GM12878 (cell line): ENCODE results near the gene DGKI. TPM values are rescaled to one million over a fixed set of nuclear protein-coding genes. Genes with fewer than 3 reads are reported as not detected.
A peak's percentile ranks its signal among the peaks of the same experiment; 100 is the strongest.

Experiments used
- ATAC-seq: fragments of 200-7000 bp; cut with Tn5 transposase; 3 replicates; pipeline ENCODE4 v1.9.1; 2020; ENCODE audit warnings: mild to moderate bottlenecking, moderate library complexity
- BruUV-seq: library from RNA; stranded (reverse); fragments of 400-500 nt; replicated peaks from 2 replicates; lab custom pipeline; 2021; lab: Mats Ljungman, UMichigan
- CTCF ChIA-PET: fragments of 300-600 bp; sonication (Branson Sonifier 250); formaldehyde crosslinking; extraction: SDS; loops from one replicate; lab custom pipeline; 2021; ENCODE audit warnings: inconsistent platforms; lab: Yijun Ruan, JAX
- POLR2A ChIA-PET: fragments of 350-600 bp; formaldehyde crosslinking; extraction: SDS; loops from one replicate; lab custom pipeline; 2021; ENCODE audit warnings: inconsistent platforms; lab: Charles Lee
- RAD21 ChIA-PET: fragments of 300-600 bp; sonication (Branson Sonifier 250); formaldehyde crosslinking; loops from one replicate; lab custom pipeline; 2023; ENCODE audit warnings: antibody characterized with exemption; ENCODE audit not compliant: unreplicated experiment; lab: Charles Lee
- SMC1A ChIA-PET: fragments of 300-600 bp; sonication (Branson Sonifier 250); formaldehyde crosslinking; loops from one replicate; lab custom pipeline; 2023; ENCODE audit not compliant: unreplicated experiment, uncharacterized antibody; lab: Charles Lee
- DNase-seq: peaks from one replicate; pipeline ENCODE4 v3.0.0-alpha.2; 2011; ENCODE audit warnings: low read depth, low spot score
- FAIRE-seq: peaks from 3 replicates; lab custom pipeline; 2011; peaks lifted over from hg19 to GRCh38; lab: Jason Lieb, UNC
- H2AFZ ChIP-seq: 2 replicates; pipeline ENCODE4 v1.6.0; 2011; ENCODE audit warnings: low read depth, low read length, control low read depth; ENCODE audit not compliant: control insufficient read depth
- H3K27ac ChIP-seq: 2 replicates; pipeline ENCODE4 v1.5.1; 2011; ENCODE audit warnings: control low read depth; ENCODE audit not compliant: control insufficient read depth, insufficient read depth
- H3K27me3 ChIP-seq, 2 experiments: replicated peaks in 1 of 2; 2 replicates each; pipeline versions ENCODE4 v1.6.0 to v1.6.1; 2011; ENCODE audit warnings: low read length in 1 of 2; ENCODE audit not compliant: control insufficient read depth in 2 of 2, insufficient read depth in 2 of 2
- H3K36me3 ChIP-seq, 2 experiments: 2 replicates each; pipeline ENCODE4 v1.5.1; 2011; ENCODE audit warnings: low read length in 1 of 2; ENCODE audit not compliant: control insufficient read depth in 2 of 2, insufficient read depth in 2 of 2
- H3K4me1 ChIP-seq: 2 replicates; pipeline ENCODE4 v1.6.1; 2011; ENCODE audit warnings: mild to moderate bottlenecking, low read length, moderate library complexity, mixed read lengths; ENCODE audit not compliant: control insufficient read depth, insufficient read depth
- H3K4me2 ChIP-seq: 2 replicates; pipeline ENCODE4 v1.6.0; 2011; ENCODE audit warnings: control low read depth; ENCODE audit not compliant: control insufficient read depth, insufficient read depth
- H3K4me3 ChIP-seq: fragments of 200-600 bp; sonication (generic); 2 replicates; pipeline ENCODE4 v1.5.1; 2016
- H3K79me2 ChIP-seq: 2 replicates; pipeline ENCODE4 v1.6.0; 2011; ENCODE audit warnings: low read length; ENCODE audit not compliant: control insufficient read depth, insufficient read depth
- H3K9ac ChIP-seq: 2 replicates; pipeline ENCODE4 v1.8.0; 2011; ENCODE audit warnings: low read length, control low read depth, mixed read lengths; ENCODE audit not compliant: control insufficient read depth, insufficient read depth
- H3K9me3 ChIP-seq: replicated peaks from 3 replicates; pipeline ENCODE4 v1.5.1; 2011; ENCODE audit warnings: mild to moderate bottlenecking, low read length; ENCODE audit not compliant: control insufficient read depth, insufficient read depth
- H4K20me1 ChIP-seq: 2 replicates; pipeline ENCODE4 v1.6.0; 2011; ENCODE audit not compliant: control insufficient read depth, insufficient read depth
- BACH1 ChIP-seq: fragments of 450-650 bp; IDR thresholded peaks from 2 replicates; pipeline ENCODE4 v1.6.1; 2017; ENCODE audit warnings: mild to moderate bottlenecking, borderline replicate concordance
- EP300 ChIP-seq, 2 experiments: fragments of 150-350 bp in 1 of 2; IDR thresholded peaks; 2 replicates each; pipeline ENCODE4 v1.6.1; 2011 to 2012; ENCODE audit warnings: low read depth in 2 of 2, low read length in 2 of 2, borderline replicate concordance in 1 of 2, improper control_type of control experiment in 1 of 2, inconsistent platforms in 1 of 2; ENCODE audit not compliant: control insufficient read depth in 1 of 2
- JUND ChIP-seq: IDR thresholded peaks from 2 replicates; pipeline ENCODE4 v1.6.1; 2012; ENCODE audit warnings: low read depth, mild to moderate bottlenecking, low read length, improper control_type of control experiment, moderate library complexity
- KDM1A ChIP-seq: fragments of 200-600 bp; sonication (generic); IDR thresholded peaks from 2 replicates; pipeline ENCODE4 v1.6.1; 2016; ENCODE audit warnings: borderline replicate concordance
- MYB ChIP-seq: fragments of 150-350 bp; IDR thresholded peaks from 2 replicates; pipeline ENCODE4 v1.6.1; 2014; ENCODE audit warnings: mild to moderate bottlenecking, low read depth, low read length, borderline replicate concordance
- NFIC ChIP-seq: IDR thresholded peaks from 2 replicates; pipeline ENCODE4 v1.6.1; 2012; ENCODE audit warnings: low read depth, mild to moderate bottlenecking, inconsistent platforms, low read length, moderate library complexity
- NR2C1 ChIP-seq: fragments of 450-650 bp; IDR thresholded peaks from 2 replicates; pipeline ENCODE4 v1.6.1; 2017; ENCODE audit warnings: antibody characterized with exemption, mild to moderate bottlenecking, moderate library complexity
- PAX5 ChIP-seq: IDR thresholded peaks from 2 replicates; pipeline ENCODE4 v1.6.1; 2011; ENCODE audit warnings: low read depth, low read length, borderline replicate concordance
- PRDM15 ChIP-seq: fragments of 450-650 bp; formaldehyde crosslinking; IDR thresholded peaks from 2 replicates; pipeline ENCODE4 v1.4.0; 2020; ENCODE audit warnings: mild to moderate bottlenecking, moderate library complexity
- RBBP5 ChIP-seq: fragments of 200-600 bp; sonication (generic); conservative IDR thresholded peaks from 2 replicates; pipeline ENCODE4 v1.6.1; 2016
- SMC3 ChIP-seq: IDR thresholded peaks from 2 replicates; pipeline ENCODE4 v1.6.1; 2011; ENCODE audit warnings: low read length, improper control_type of control experiment, borderline replicate concordance
- STAT3 ChIP-seq: IDR thresholded peaks from 2 replicates; pipeline ENCODE4 v1.6.1; 2011; ENCODE audit warnings: low read depth, low read length, improper control_type of control experiment
- ZBTB11 ChIP-seq: fragments of 450-650 bp; formaldehyde crosslinking; IDR thresholded peaks from 2 replicates; pipeline ENCODE4 v1.5.0; 2022; ENCODE audit warnings: mild to moderate bottlenecking, missing genetic modification characterization
- ZNF384 ChIP-seq: IDR thresholded peaks from 2 replicates; pipeline ENCODE4 v1.6.1; 2012; ENCODE audit warnings: low read depth, mild to moderate bottlenecking, low read length, improper control_type of control experiment, borderline replicate concordance
- WGBS: methylation state at CpG from one replicate; pipeline ENCODE4 v1.1.6; 2016; ENCODE audit warnings: low lambda C conversion rate; ENCODE audit not compliant: insufficient replicate concordance, insufficient coverage; ENCODE audit errors: missing lambda C conversion rate; 5-methylcytosine and 5-hydroxymethylcytosine counted together
- in situ Hi-C: fragments of 300-500 bp; cut with MboI; formaldehyde crosslinking; loops from 9 replicates; pipeline ENCODE4 v1.14.3; 2018; ENCODE audit warnings: mixed read lengths
- intact Hi-C: fragments of 100-400 bp; cut with micrococcal nuclease; formaldehyde crosslinking; loops from one replicate; pipeline ENCODE4 v1.14.2; 2022; ENCODE audit not compliant: unreplicated experiment
- polyA plus RNA-seq, 11 experiments: library from polyadenylated mRNA; depleted of rRNA in 4 of 11; unstranded in 6 of 11; stranded (reverse) in 5 of 11; fragments of >200 nt; fragmentation: Nextera tagmentation in 4 of 11; fragmentation: Illumina TruSeq in 1 of 11; extraction: Ambion mirVana in 4 of 11; extraction: Trizol in 1 of 11; gene quantifications; 1 replicate in 1 of 11; 2 replicates in 10 of 11; pipeline versions ENCODE4 v1.2.1 to v1.2.3, GENCODE V29; 2011 to 2016; ENCODE audit warnings: inconsistent platforms in 2 of 11, missing spikeins in 2 of 11, low read depth in 1 of 11
- total RNA-seq, 4 experiments: library from RNA; depleted of rRNA in 3 of 4; stranded (reverse); fragments of >200 nt in 3 of 4; fragmentation: Illumina TruSeq in 1 of 4; extraction: Trizol in 1 of 4; gene quantifications; 2 replicates each; pipeline versions ENCODE4 v1.2.1 to v1.2.3, GENCODE V29; 2013 to 2021
- TF ChIP-seq, protein P1 (sequence below): IDR thresholded peaks from 2 replicates; pipeline ENCODE4 v1.6.1; 2011; ENCODE audit warnings: low read depth, mild to moderate bottlenecking, low read length, moderate library complexity, borderline replicate concordance; ENCODE audit errors: extremely low read depth

Gene DGKI
- total and polyA plus RNA-seq, 10 of the 15 experiments (the other 5 are each of a cell fraction or from before 2014, with no cell fraction given): 10.4 to 37.1 (median 22.1) TPM

GRCh38 chr7:137718355-137718754 lies 128.4 kb downstream of the DGKI start:
- in situ Hi-C loops: no loop called here
- H3K27me3 ChIP-seq: no peaks in the 10 kb centered on the region
- no TSS peak for BruUV-seq
- no peak overlapping the region for H3K4me3 ChIP-seq
- H3K4me2 ChIP-seq: no peak overlapping the region
- TF ChIP-seq ZNF384 (no peak), SMC3 (no peak), MYB (no peak), BACH1 (no peak), JUND (no peak), RBBP5 (no peak), PAX5 (no peak), ZBTB11 (CRISPR knock-in tag) (no peak), PRDM15 (no peak), NFIC (no peak), NR2C1 (no peak), STAT3 (no peak), KDM1A (no peak), EP300 (IDR thresholded peaks at IDR 0.05; ENCODE audit: borderline replicate concordance in 1 of 2, control insufficient read depth in 1 of 2, low read depth in 2 of 2, low read length in 2 of 2) (no peak)
- TF ChIP-seq, protein P1, sequence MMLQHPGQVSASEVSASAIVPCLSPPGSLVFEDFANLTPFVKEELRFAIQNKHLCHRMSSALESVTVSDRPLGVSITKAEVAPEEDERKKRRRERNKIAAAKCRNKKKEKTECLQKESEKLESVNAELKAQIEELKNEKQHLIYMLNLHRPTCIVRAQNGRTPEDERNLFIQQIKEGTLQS: no peak
- H3K79me2 ChIP-seq: no peaks in the 10 kb centered on the region
- no peak for FAIRE-seq
- RAD21 ChIA-PET: no interaction called here
- H3K9ac ChIP-seq: no peak overlapping the region
- DNase-seq: no peak
- no peaks in the 10 kb centered on the region for H3K9me3 ChIP-seq
- peak; percentile 41 for ATAC-seq
- H4K20me1 ChIP-seq: no peaks in the 10 kb centered on the region
- no peak overlapping the region for H3K27ac ChIP-seq
- CTCF ChIA-PET: no interaction called here
- no peak overlapping the region for H2AFZ ChIP-seq
- intact Hi-C loops: no loop called here
- POLR2A ChIA-PET: interaction anchor here (1.4 kb wide), 1 partner anchor 18 kb away, joined by 3 read pairs; no protein-coding TSS in a partner anchor
- no peaks in the 10 kb centered on the region for H3K36me3 ChIP-seq
- SMC1A ChIA-PET: interaction anchor here (1.0 to 9.2 kb wide), 3 partner anchors 8 to 57 kb away, joined by 5 to 69 read pairs (median 6); no protein-coding TSS in a partner anchor
- H3K4me1 ChIP-seq: no peaks in the 10 kb centered on the region
- WGBS: 41% methylated on average over 4 of the region's 4 CpGs
